ENCODE results near the gene EHBP1.

Gene EHBP1

DNA sequence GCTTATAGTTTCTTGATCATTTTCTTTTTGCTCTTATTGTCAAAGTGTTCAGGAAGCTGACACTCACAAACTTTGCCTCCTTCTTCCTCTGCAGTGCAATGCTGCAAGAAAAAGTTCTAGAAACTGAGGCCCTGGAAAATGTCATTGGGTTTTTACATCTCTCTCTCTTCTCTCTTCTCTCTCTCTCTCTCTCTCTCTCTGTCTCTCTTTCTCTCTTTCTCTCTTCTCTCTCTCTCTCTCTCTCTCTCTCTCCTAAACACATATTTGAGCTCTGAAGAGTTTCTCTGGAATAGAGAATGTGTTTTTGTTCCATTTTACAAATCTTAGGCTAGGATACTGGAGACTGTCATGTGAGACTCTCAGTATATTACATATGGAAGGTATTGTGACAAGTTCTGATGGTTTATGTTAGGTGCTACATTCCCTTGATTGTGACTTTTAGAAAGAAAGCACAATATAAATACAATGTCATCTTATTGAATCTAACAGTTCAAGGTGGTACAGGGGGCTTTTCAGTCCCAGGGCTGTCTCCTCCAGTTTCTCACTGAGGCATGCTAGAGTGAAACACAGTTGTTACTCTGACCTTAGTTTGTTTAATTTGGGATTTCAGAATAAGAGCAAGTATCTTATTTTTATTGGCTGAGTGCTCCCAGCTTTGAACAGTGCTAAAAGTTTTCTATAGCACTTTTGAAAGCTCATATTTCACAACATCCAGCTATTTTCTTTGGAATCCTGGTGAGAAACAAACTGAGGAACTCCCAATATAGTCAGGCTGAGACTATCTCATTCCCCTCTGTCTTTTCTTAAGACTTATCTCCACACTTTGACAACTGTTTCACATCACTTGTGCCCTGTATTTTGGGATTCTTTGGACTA lies 41.4 kb upstream of the EHBP1 start:
- Histone ChIP-seq H3K27me3 (no peaks in the 10 kb centered on the region), H3K4me1 (no peaks in the 10 kb centered on the region), H4K20me1 (no peaks in the 10 kb centered on the region), H3K4me3 (no peak overlapping the region), H3K4me2 (no peak overlapping the region), H3K27ac (no peak overlapping the region), H3K9me3 (replicated peaks in 1 of 11) (no peaks in the 10 kb centered on the region), H3K9ac (no peak overlapping the region), H3K36me3 (no peaks in the 10 kb centered on the region)
- TF ChIP-seq Cebpa-rat (IDR thresholded peaks at IDR 0.05), result no peak

DNA sequence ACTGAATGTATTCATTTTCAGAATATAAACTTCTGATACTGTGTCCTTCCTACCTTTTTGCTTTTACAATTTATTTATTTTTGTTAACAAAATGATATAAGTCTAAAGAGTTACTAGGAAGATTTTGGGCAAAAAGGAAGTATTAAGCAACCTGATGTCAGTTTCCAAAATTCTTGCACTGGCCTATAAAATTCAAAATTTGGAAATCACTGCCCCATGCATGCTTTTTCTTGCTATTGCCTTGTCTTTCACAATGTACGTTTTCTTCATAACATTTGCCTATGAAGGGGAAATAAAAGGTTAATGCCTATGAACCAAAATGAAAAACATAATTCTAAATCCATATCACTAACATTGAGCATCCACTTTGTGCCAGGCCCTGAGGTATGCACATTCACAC lies 40.1 kb upstream of the EHBP1 start:
- Histone ChIP-seq H3K9ac (no peak overlapping the region), H3K27ac (no peak overlapping the region), H3K9me3 (replicated peaks in 1 of 11) (no peaks in the 10 kb centered on the region), H3K4me2 (no peak overlapping the region), H3K27me3 (no peaks in the 10 kb centered on the region), H3K4me1 (no peaks in the 10 kb centered on the region), H3K36me3 (no peaks in the 10 kb centered on the region), H4K20me1 (no peaks in the 10 kb centered on the region), H3K4me3 (no peak overlapping the region)
- no peak for TF ChIP-seq Cebpa-rat (IDR thresholded peaks at IDR 0.05)

- H3K27ac ChIP-seq, result no peak overlapping the region
- H3K4me3 ChIP-seq, result no peak overlapping the region
- TF ChIP-seq Cebpa-rat (IDR thresholded peaks at IDR 0.05), result no peak
- no peaks in the 10 kb centered on the region for H4K20me1 ChIP-seq
- no peak overlapping the region for H3K9ac ChIP-seq
- no peaks in the 10 kb centered on the region for H3K36me3 ChIP-seq
- H3K4me2 ChIP-seq, result no peak overlapping the region
- no peaks in the 10 kb centered on the region for H3K9me3 ChIP-seq (replicated peaks in 1 of 11)
- H3K4me1 ChIP-seq, result no peaks in the 10 kb centered on the region
- no peaks in the 10 kb centered on the region for H3K27me3 ChIP-seq
Observed at GRCh38 chr2:62669180-62669579, 36.3 kb upstream of the EHBP1 start.

DNA sequence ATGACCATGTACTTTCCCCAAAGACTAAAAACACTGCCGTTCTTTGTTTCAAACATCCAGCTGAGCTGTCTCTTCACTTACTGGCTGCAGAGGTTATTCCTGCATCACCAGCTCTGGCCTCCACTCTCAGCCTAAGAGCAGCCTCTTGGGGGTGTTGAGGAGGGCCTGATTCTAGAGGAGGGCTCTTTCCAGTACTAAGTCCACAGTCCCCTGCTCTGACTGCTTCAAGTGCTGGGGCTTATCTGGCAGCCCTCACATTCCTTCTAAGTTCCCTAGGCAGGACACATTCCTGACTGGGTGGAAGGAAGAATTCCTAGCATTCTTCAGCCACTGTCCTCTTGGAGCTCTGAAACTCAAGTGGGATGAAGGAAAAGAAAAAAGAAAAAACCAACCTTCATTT lies 32.9 kb upstream of the EHBP1 start:
- H3K4me3 ChIP-seq, result no peak overlapping the region
- no peaks in the 10 kb centered on the region for H3K9me3 ChIP-seq (replicated peaks in 1 of 11)
- no peak overlapping the region for H3K4me2 ChIP-seq
- H3K9ac ChIP-seq, result no peak overlapping the region
- H3K27ac ChIP-seq, result no peak overlapping the region
- H3K4me1 ChIP-seq, result no peaks in the 10 kb centered on the region
- no peak for TF ChIP-seq Cebpa-rat (IDR thresholded peaks at IDR 0.05)
- H3K36me3 ChIP-seq, result no peaks in the 10 kb centered on the region
- no peaks in the 10 kb centered on the region for H3K27me3 ChIP-seq
- no peaks in the 10 kb centered on the region for H4K20me1 ChIP-seq

- no peak overlapping the region for H3K4me2 ChIP-seq
- H4K20me1 ChIP-seq, result no peaks in the 10 kb centered on the region
- no peaks in the 10 kb centered on the region for H3K27me3 ChIP-seq
- H3K27ac ChIP-seq, result no peak overlapping the region
- no peak overlapping the region for H3K9ac ChIP-seq
- TF ChIP-seq Cebpa-rat (IDR thresholded peaks at IDR 0.05), result no peak
- no peaks in the 10 kb centered on the region for H3K9me3 ChIP-seq (replicated peaks in 1 of 11)
- H3K36me3 ChIP-seq, result no peaks in the 10 kb centered on the region
- H3K4me3 ChIP-seq, result no peak overlapping the region
- no peaks in the 10 kb centered on the region for H3K4me1 ChIP-seq
Observed at GRCh38 chr2:62675062-62675461, 30.5 kb upstream of the EHBP1 start.

DNA sequence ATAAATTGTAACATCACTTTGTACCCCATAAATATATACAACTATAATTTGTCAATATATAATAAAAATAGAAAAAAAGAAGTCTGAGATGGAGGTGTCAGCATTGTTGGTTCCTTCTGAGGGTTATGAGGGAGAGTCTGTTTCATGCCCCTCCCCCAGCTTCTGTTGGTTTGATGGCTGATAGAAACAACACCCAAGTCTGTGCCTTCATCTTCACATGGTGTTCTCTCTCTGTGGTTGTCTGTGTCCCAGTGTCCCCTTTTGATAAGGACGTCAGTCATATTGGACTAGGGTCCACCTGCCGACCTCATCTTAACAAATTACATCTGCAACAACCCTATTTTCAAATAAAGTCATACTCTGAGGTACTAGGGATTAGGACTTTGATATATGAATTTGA lies 20.3 kb upstream of the EHBP1 start:
- Histone ChIP-seq H3K9me3 (replicated peaks in 1 of 11) (no peaks in the 10 kb centered on the region), H3K4me3 (no peak overlapping the region), H4K20me1 (no peaks in the 10 kb centered on the region), H3K36me3 (no peaks in the 10 kb centered on the region), H3K27me3 (no peaks in the 10 kb centered on the region), H3K9ac (no peak overlapping the region), H3K27ac (no peak overlapping the region), H3K4me2 (no peak overlapping the region), H3K4me1 (peaks cover 0 to 5% (median 0%) of the 10 kb centered on the region in 10 experiments; a peak in 1 of 20 replicates)
- no peak for TF ChIP-seq Cebpa-rat (IDR thresholded peaks at IDR 0.05)

DNA sequence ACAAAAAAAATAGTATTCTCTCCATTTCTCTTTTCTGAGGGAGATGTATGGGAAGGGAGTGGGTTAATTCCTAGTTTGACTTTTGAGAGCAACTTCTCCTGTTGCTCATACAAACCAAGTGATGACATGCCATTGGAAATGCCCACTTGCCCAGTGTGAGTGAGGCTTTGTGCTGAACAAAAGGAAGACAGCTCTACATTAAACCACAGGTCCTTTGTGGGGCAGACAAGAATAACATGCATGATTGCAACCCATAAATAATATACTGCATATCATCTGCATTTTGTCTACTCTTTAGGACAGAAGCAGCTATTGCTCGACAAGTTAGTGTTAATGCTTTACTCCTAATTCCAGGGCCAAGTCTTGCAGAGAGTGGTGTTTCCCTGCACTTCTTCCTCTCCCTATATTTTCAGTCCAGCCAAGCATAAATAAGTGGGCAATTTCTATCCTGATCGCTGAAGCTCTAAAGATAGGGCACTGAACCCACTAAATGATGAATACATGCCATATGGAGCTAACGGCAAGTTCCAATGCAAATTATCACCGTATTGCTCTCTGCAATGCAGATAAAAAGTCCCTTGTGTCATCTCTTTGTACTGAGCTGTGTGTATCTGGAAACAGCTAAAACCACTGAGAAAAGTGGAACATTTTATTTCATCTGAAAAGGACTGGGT lies 19.4 kb upstream of the EHBP1 start:
- TF ChIP-seq Cebpa-rat (IDR thresholded peaks at IDR 0.05), result no peak
- Histone ChIP-seq H3K4me3 (no peak overlapping the region), H3K9ac (no peak overlapping the region), H3K36me3 (no peaks in the 10 kb centered on the region), H3K9me3 (replicated peaks in 1 of 11) (no peaks in the 10 kb centered on the region), H3K4me2 (no peak overlapping the region), H4K20me1 (no peaks in the 10 kb centered on the region), H3K27me3 (no peaks in the 10 kb centered on the region), H3K4me1 (peaks cover 0 to 5% (median 0%) of the 10 kb centered on the region in 10 experiments; a peak in 1 of 20 replicates), H3K27ac (no peak overlapping the region)

GRCh38 chr2:62687636-62688035 lies 17.9 kb upstream of the EHBP1 start:
- Histone ChIP-seq H3K4me2 (no peak overlapping the region), H3K27me3 (no peaks in the 10 kb centered on the region), H3K36me3 (no peaks in the 10 kb centered on the region)

DNA sequence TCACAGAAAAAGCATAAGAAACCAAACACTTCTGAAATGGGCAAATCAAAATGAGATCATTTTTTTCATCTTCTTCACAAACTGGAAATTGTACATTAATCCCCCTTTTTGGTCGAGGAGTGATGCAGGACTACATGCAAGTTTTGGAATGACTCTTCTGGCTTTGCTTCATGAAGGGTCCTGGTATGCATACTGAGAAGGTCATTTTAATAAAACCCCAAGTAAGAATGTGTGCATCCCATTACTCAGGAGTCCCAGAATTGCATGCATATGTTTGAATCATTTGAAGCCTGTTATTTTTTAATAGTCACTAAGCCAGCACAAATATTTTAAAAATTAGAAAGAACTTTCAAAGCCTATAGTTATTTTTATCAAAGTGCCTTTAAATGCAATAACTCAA lies 16.7 kb upstream of the EHBP1 start:
- Histone ChIP-seq H3K9ac (no peak overlapping the region), H3K27me3 (no peaks in the 10 kb centered on the region), H4K20me1 (no peaks in the 10 kb centered on the region), H3K36me3 (no peaks in the 10 kb centered on the region), H3K4me2 (no peak overlapping the region), H3K27ac (no peak overlapping the region), H3K4me3 (no peak overlapping the region), H3K9me3 (replicated peaks in 1 of 11) (0 out of 22 replicates have a peak, but pooled peaks cover 0 to 3% (median 0%) of the 10 kb centered on the region in 11 experiments), H3K4me1 (peaks cover 0 to 5% (median 0%) of the 10 kb centered on the region in 10 experiments; a peak in 1 of 20 replicates)
- TF ChIP-seq Cebpa-rat (IDR thresholded peaks at IDR 0.05), result no peak

More at GRCh38 chr2:62687636-62688035, 17.9 kb upstream of the EHBP1 start:
- Histone ChIP-seq H3K9ac (no peak overlapping the region), H3K9me3 (replicated peaks in 1 of 11) (no peaks in the 10 kb centered on the region), H3K4me3 (no peak overlapping the region), H3K4me1 (peaks cover 0 to 5% (median 0%) of the 10 kb centered on the region in 10 experiments; a peak in 1 of 20 replicates), H4K20me1 (no peaks in the 10 kb centered on the region), H3K27ac (no peak overlapping the region)
- TF ChIP-seq Cebpa-rat (IDR thresholded peaks at IDR 0.05), result no peak
